22Rv1 (cell line): Measurements from ENCODE around the gene TMEM240.
A peak's percentile ranks its signal among the peaks of the same experiment; 100 is the strongest.

Experiments used
- CTCF ChIP-seq: fragments of 450-650 bp; IDR thresholded peaks from 2 replicates; pipeline ENCODE4 v1.5.1; 2017; ENCODE audit warnings: mild to moderate bottlenecking
- ZFX ChIP-seq: fragments of 450-650 bp; IDR thresholded peaks from 2 replicates; pipeline ENCODE4 v1.6.1; 2017; ENCODE audit warnings: antibody characterized with exemption, borderline replicate concordance

- TF ChIP-seq CTCF, result peak; percentile 24; the same call in 1 of the 2 replicates
- TF ChIP-seq ZFX, result no peak
These were observed 33.7 kb upstream of the TMEM240 start for GRCh38 chr1:1573843-1574720.
